ENCODE data around the gene CMTR1.

DNA sequence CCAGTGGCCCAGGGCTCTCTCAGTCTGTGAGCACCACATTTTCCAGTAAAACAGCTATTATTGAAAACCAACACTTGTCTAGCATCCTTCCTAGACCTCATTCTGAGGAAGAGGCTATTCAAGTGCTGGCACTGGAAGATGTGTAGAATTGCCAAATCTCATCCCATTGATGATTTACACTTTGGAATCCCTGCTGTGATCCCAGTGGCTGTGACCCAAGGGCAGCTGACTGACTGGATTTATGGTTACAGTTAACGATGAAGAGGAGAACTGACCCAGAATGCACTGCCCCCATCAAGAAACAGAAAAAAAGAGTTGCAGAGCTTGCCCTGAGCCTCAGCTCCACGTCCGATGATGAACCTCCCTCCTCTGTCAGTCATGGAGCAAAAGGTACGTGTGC, 2.4 kb downstream of the CMTR1 start:
- TF ChIP-seq, protein P1, sequence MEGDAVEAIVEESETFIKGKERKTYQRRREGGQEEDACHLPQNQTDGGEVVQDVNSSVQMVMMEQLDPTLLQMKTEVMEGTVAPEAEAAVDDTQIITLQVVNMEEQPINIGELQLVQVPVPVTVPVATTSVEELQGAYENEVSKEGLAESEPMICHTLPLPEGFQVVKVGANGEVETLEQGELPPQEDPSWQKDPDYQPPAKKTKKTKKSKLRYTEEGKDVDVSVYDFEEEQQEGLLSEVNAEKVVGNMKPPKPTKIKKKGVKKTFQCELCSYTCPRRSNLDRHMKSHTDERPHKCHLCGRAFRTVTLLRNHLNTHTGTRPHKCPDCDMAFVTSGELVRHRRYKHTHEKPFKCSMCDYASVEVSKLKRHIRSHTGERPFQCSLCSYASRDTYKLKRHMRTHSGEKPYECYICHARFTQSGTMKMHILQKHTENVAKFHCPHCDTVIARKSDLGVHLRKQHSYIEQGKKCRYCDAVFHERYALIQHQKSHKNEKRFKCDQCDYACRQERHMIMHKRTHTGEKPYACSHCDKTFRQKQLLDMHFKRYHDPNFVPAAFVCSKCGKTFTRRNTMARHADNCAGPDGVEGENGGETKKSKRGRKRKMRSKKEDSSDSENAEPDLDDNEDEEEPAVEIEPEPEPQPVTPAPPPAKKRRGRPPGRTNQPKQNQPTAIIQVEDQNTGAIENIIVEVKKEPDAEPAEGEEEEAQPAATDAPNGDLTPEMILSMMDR (IDR thresholded peaks at IDR 0.05 in 8 of 11, conservative IDR thresholded peaks at IDR 0.05 in 3 of 11), result no peak
- no peak for TF ChIP-seq POLR2AphosphoS5 (IDR thresholded peaks at IDR 0.05)

Measured in spleen (tissue), 7 donors.